Right renal cortex interstitium (tissue), 3 donors: ENCODE results near the gene CAMK4. TPM values are rescaled to one million over a fixed set of nuclear protein-coding genes. Genes with fewer than 3 reads are reported as not detected.
"Not testable (repeated sequence)": the region's sequence is repeated elsewhere in the genome, so short reads cannot be mapped to it uniquely, and the experiment has no call there.

ENCODE experiments used
- DNase-seq, 3 donors: peaks; one replicate each; pipeline ENCODE4 v3.0.0-alpha.2; 2013; ENCODE audit warnings: low read depth in 3 of 3, low spot score in 2 of 3
- polyA plus RNA-seq, 3 donors: library from polyadenylated mRNA; unstranded; fragments of 120-200 nt; gene quantifications; one replicate each; pipeline ENCODE4 v1.2.1, GENCODE V29; 2013; ENCODE audit not compliant: insufficient read length in 3 of 3

CAMK4 gene
- polyA plus RNA-seq, 3 donors, result 3.6 to 4.6 (median 4.0) TPM

DNA sequence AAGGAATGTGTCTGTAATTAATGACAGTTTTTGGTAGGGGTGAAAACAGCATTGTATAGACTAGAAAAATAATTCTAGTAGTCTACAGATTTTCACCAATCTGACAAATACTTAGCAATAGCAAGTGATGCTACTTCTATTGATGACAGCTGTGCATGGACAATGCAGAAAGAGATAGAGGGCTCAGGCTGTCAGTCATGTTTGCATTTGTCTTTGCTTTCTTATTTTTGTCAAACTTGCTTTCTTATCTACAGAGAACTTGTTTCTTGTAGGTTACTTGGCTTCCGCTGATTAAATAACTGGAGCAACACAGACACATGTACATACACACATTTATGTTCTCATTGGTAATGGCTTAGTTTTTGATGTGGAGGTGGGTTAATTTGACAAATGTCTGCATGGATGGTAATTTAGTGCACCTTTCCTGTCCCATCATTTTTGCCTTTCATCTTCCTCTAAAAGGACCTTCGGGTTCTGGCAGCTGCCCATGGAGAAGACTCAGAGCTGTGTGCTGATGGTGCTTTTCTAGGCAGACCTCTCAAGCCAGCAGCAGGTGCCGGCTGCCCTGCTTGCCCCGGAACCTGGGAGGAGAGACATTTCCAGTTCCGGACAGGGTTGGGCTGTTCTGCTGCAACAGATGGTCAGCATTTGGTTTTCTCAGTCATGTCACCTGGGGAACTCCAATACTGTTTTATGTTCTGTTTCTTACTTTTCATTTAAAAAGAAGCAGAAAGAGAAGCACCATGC is 28.8 kb downstream of the CAMK4 start:
- no peak for DNase-seq

DNA sequence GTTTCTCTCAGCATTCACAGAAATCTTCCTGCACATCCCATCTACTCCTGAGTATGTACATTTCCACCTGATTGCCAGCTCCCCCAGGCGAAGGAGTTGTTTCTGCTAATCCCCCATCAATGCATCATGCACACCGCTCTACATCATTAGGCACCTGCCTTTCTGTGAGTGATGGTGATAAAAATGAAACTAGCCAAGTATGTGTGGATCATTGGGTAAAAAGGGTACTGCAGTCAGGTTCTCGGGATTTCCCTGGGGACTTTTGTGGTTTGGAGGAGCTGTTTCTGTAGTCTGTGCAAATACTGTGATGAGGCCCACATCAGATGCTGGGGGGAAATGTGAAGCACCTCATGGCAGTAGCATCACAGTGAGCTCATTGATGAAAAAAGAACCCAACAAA is 30.4 kb downstream of the CAMK4 start:
- DNase-seq, result no peak

DNA sequence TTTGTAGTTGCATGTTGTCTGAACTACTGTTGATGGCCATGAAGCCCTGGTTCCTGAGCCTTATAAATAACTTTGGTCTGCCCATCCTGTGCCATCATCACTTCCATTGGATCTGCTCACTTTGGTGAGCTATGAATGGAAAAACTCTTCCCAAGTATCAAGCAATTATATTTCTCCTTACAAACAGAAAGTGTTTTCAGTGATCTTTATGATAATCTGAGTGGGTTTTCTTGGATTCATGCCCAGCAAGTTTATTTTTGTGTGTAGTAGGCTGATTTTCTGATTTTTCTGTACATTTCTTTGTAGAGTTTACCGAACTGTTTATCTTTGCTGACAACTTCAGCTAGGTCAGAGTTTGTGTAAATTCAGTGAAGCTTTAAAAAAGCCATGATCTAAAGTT is 31.0 kb downstream of the CAMK4 start:
- DNase-seq, result no peak

DNA sequence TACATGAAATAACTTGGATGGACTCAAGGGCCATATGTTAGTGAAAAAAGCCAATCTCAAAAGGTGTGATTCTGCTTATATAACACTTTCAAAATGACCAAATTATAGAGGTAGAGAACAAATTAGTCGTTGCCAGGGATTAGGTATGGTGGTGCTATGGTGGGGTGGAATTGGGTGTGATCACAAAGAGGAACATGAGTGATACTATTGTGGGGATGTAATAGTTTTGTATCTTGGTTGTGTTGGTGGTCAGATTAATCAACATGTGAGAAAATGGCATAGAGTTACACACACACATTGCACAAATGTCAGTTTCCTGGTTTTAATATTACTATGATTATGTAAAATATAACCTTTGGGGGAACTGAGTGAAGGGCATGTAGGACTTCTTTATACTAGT is 31.9 kb downstream of the CAMK4 start:
- DNase-seq, result no peak

DNA sequence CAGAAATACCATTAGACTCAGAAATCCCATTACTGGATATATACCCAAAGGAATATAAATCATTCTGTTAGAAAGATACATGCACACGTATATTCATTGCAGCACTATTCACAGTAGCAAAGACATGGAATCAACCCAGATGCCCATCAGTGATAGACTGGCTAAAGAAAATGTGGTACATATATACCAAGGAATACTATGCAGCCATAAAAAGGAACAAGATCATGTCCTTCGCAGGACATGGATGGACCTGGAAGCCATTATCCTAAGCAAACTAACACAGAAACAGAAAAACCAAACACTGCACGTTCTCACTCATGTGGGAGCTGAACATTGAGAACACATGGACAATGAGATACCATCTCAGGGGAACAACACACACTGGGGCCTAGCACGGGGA is 33.4 kb downstream of the CAMK4 start:
- not testable (repeated sequence) for DNase-seq

DNA sequence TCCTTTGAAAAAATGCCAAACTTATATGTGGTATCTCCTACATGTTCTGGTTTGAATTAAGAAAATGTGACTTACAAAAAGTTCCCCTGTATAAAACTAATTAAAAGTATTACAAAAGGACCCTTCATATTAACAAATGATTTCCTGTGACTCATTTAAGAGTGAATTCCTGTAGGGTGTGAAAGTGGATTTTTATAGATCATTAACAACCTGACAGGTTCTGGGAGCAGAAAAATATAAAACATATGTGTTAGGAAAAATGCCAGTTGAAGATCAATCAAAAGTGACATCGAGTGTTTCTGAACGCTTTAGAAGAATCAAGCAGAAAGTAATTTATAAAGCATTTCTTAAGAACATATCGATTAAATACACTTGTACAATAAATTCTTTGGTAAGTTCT is 35.5 kb downstream of the CAMK4 start:
- no peak for DNase-seq

DNA sequence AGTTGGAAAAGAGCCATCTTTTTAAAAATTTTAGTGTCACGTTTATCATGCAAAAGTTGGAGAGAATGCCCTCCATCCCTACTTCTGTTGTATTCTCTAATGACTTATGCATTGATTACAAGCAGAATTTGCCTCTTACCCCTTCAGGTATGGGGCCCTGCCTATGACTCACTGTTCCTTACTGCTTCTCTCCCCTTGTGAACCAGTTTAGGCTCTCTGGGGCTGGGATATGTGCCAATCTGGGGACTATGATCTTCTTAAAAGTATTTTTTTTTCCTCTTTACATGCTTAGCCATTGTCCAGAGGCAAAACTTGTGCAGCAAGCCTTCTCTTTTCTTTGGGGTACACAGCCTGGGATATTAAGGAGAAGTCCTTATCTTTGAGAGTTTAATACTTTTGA is 37.4 kb downstream of the CAMK4 start:
- no peak for DNase-seq

DNA sequence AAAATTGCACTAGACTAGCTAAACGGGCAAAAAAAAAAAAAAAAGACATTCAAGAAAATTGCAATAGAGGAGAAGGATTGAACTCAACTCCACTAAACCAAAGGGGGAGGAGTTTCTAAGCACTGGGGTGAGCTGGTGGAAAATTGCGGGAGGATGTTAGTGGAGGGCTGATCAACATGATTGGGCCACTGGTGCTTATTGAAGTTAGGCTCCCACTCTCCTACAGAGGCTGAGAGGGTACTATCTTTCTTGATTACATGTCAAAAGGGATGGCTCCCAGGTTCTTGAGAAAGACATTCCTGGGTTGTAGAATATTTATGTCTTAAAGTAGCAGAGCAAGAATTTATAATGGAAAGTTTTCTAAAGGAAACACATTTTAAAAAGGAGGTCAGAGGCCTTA is 38.0 kb downstream of the CAMK4 start:
- DNase-seq, result no peak

DNA sequence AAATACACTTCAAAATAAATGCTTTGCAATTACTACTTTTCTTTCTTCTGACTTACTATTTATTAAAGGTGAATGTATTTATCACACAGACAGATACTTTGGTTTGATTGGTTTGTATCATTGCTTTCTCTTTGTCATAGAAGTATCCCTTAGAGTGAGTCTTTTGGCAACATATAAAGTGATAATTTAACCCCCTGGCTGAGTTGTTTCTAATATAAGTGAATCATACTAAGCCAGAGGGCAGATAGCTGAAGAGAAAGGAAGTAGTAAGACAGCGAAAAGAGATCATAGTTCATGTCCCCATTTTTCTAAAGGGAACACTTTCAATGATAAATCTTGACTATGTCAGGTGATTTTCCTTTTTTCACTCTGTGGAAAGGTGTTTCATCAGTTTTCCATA is 38.6 kb downstream of the CAMK4 start:
- no peak for DNase-seq

DNA sequence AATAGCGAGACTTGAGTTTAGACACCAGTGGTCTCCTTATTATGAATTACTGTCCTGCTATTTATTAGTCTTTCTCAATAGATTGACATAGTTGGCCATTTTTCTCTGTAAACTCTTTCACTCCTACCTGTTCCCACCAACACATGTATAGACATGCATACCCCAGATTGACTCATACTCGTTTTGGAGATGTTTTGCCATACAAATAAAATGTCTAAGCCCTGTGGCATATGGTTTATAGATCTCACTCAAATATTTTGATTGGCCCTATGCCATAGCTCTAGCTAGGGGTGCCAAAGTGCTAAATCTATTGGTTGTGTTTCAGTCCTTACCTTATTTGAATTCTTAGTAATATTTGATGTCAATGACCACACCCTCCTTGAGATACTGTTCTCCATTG is 42.3 kb downstream of the CAMK4 start:
- DNase-seq, result no peak

DNA sequence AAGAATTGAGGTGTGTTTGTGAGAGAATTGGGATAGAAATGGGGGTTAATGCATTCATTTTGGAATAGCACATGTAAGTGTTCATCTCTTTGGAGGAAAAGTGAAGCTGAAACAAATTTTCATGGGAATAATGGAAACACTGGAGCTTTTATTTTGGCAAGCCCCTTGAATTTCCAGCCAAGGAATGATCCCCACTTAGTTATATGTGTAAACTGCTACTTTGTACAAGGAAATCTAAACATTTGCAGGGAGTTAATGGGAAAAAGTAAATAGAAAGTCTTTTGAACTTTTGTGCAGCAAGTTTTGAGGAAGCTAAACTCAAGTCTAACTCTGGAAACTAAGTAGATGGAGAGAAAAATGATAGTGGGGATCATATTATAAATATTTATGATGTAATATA is 44.1 kb downstream of the CAMK4 start:
- no peak for DNase-seq

DNA sequence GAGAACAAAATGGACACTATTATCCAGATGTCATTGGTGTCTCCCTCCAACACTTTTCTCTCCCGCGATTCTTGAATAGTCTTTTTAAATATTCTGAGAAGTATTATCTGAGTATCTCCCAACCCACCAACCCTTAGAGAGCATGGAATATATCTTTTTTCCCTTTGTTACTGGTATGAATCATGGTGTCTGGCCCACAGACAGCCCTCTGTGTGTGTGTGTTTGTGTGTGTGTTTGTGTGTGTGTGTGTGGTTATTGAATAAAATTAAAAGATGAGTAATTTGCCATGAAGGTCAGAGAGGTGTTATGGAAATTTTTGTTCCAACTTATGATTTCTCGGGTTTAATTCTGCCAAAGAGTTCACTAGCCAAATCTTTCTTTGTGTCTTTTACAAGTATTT is 47.7 kb downstream of the CAMK4 start:
- no peak for DNase-seq

DNA sequence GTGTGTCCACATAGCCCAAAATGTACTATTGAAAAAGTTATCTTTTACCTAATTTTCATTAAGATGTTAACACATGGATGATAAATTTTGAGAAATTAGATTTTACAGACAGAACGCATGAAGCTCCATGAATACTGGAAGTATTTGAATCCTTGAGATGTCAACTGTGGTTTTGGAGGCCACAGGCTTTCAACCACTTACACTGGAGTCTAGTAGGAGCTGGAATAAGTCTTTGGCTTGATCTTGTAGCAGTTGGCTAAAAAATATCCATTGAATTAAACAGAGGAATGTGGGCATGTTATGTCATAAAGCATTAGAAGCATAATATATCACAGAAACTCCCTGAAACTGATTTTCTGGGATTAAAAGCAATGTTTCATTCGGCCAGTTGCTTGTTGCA is 52.9 kb downstream of the CAMK4 start:
- no peak for DNase-seq

DNA sequence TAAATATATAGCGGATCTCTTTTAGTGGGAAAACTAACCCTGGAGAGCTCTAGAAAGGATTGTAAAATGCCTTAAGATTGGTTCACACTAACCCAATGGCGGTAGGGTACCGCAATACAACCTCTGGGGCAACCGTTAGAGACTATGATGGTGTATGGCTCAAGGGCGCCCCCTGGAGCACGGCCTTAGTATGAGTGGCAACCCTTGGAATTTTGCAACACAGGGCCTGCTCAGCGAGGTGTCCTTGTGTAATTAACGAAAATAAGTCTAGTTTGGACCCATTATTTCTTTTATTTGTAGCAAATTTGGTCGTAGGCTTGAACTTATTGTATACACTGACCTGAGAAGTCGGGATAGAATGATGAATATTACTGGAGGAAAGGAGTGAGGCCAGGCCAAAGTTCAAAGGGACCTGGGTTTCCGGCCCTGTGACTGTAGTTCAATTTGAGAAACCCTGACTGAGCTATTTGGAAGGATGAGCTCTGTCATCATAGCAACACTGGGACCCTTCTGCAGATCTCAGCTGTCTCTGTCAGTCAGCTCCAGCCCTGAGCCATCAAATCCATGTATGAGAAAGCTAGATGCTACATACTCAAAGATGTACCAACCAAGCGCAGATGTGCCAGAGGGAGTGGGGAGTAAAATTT is 54.8 kb downstream of the CAMK4 start:
- DNase-seq, result no peak

DNA sequence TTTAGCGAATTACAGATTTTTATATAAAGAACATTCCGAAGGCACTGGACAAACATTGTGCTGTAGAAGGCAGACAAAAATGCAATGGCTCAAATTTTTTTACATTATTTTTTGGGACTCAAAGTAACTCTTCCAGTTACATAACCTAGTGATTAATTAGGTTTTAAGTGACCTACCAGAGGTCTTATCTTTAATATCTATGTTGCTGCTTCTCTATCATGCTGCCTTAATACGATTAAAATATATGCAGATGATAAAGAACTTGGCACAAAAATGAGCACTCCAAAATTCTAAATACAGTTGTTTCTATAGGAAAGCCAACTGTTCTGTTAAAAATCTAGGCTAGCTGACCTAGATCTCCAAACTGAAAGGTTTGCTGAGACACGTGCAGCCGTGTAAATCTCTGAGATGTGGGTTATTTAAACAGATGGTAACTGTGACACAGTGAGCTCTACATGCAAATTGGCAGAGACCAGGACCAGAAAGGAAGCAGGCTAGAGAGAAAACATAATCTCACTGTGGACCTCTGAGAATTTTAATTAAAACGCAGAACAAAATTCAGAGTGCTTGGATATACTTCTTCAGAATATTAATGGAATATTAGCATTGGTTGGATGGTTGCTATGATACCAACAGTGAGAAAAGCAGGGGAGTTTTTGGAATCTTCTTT is 56.2 kb downstream of the CAMK4 start:
- DNase-seq, result no peak

DNA sequence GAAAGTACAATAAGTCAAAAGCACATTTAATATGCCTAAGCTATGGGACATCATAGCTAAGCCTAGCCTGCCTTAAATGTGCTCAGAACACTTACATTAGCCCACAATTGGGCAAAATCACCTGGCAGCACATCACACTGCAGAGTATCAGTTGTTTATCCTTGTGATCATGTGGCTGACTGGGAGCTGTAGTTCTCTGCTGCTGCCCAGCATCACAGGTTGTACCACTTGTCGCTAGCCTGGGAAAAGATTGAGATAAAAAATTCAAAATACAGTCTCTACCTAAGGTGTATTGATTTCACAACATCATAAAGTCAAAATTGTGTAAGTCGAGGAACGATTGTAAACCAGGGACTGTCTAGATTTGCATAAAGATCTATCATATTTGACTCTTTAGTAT is 58.6 kb downstream of the CAMK4 start:
- no peak for DNase-seq

DNA sequence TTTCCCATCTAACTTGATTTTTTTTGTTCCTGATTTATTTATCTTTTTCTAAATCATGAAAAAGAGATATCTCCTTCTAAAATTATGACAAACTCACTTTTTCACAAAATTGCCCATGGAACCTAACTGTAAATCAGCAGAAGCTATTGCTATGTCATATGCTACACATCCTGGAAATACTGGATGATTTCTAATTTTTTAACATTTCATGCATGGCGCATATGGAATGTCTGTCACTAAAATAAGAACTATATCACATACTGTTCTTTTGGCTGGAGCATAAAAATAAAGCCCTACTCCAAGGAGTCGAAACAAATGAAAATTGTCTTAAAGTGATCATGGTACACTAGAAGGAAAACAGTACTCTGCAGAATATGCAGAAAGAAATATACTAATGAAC is 60.6 kb downstream of the CAMK4 start:
- DNase-seq, result no peak

DNA sequence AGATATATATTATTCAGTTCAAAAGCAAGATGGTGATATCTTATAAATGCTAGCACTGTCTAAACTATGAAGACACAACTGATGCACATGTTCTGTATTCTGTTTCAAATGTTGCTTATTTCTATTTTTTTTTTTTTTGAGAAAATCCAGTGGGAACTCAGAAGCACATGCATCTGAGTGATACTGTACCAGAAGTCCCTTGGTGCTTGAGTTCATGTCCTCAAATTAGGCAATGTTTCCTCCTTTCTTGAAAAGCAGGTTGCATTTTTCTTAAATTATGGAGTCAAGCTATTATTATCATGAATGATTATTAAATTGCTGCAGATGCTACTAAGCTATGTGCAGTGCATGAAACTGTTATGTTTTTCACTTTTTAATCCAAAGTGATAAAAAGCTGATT is 70.4 kb downstream of the CAMK4 start:
- no peak for DNase-seq

DNA sequence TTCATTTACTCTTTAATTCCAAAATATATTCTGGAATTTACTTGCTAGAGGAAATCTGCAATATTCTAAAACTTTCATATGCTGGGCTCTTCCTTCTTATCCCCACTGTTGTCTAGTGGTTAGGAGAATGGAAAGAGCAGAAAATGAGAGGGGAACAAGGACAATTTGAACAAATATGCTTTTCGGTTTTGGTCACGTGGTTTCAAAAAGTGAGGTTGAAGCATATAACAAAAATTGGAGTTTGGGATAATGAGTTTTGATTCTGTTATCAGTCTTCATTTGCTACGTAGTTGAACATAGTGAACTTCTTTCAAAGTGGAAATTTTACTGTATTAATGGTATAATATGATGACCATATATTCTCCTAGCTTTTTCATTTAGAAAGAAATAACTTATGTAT is 71.5 kb downstream of the CAMK4 start:
- DNase-seq, result no peak

DNA sequence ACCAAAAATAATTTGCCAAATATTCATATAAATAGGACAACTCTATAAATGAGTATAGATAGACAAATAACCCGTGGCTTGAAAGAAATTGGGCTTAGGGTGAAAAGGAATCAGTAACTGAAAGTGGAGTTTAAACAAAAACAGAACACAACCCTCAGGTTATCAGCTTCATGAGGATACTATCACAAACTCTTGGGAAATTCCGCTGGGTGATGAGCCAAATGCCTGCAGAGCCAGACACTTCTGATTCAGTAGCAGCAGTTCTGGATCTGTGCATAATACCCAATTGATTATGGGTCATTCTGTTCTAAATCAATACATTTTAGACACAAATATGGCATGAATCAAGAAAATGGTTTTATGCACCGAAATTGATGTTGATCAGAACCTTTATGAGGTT is 72.4 kb downstream of the CAMK4 start:
- DNase-seq, result no peak

DNA sequence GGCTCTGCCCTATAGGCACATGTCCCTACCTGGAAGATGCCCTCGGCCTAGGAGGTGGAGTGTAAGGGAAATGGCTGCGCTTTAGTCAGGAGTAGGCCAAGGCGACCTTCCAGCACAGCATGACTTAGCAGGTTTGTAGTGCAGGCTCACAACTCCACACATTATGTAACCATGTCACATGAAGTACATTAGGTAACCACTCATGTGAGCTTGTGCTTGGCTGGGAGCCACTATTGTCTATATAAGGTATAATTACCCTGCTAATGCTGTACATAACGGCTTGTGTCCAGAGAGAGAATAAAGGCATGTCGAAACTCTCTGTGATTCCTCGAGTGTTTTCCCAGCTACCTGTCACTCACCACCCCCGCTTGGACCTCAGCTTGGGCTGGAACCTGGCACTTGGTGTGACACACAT is 74.9 kb downstream of the CAMK4 start:
- no peak for DNase-seq

DNA sequence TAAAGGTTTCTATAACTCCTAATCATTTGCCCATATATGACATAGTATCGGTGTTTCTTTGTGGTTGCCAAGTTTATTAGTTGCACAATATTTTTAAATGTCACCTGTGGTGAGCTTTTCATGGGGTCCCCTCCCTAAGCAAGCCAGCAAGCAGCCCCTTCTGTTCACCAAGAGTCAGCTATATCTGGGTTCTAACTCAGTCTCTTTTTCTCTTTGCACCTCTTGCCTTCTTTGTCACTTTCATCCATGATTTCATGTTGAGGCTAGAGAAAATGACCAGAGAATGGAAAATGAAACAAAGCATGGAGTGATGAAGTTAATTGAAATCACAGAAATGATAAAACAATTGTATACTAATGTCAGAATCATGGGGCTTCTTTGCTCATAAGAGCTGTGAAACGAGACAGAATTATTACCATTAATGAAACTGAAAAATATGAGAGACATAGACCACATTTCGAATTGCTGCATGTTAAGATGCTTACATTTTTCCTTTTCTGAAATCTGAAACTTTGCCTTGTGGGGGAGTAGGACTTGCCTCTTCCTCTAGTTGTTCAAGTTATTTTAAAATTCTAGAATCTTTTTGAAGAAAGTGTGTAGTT is 75.7 kb downstream of the CAMK4 start:
- DNase-seq, result no peak
